ENCODE measurements around the gene MVB12B. TPM values are rescaled to one million over a fixed set of nuclear protein-coding genes. Genes with fewer than 3 reads are reported as not detected.
A peak's percentile ranks its signal among the peaks of the same experiment; 100 is the strongest.

The MVB12B gene
- total RNA-seq, 1 donor from 2014 or later: 12.8 TPM

DNA sequence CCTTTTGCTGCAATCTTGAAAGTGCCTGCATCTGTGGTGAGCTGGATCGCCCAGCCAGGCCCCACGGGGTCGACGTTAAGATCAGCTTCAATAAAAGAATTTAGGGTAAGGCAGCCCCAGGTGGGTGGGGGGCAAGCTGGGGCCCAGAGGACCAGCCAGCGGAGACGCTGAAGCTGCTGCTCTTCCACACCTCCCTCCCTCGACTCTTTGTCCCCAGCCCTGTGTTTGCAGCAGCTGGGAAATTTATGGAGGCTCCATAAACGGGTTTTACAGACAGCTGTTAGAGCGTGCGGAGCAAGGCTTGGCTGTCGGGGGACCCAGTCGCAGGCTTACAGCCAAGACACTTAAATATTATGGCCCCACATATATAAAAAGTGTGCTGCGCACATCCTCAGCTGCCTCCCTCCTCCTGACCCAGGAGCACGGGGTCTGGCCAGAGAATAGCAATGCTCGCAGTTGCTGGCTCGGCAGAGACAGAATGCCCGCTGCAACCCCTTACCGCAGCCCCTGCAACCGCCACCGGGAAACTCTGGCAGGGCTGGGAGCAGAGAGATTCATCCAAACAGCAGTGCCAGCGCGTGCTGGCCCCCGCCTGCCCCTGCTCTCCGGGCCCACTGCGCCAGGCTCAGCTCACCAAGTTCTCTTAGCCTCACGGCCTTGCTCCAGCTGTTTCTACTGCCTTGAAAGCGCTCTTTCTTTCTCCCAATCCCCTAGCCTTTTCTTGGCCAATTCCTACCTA lies 28.4 kb upstream of the MVB12B start:
- Histone ChIP-seq H2AFZ (ENCODE audit: low read depth, low read length) (no peak overlapping the region), H3K79me2 (ENCODE audit: insufficient read depth, low read length) (no peaks in the 10 kb centered on the region), H3K36me3 (ENCODE audit: insufficient read depth, low read length) (no peaks in the 10 kb centered on the region), H4K20me1 (ENCODE audit: insufficient read depth, low read length) (no peaks in the 10 kb centered on the region), H3K4me1 (ENCODE audit: insufficient read depth, low read length) (no peaks in the 10 kb centered on the region), H3K27ac (ENCODE audit: low read depth, low read length) (no peak overlapping the region), H3K9me3 (ENCODE audit: insufficient read depth, low read depth, low read length) (no peaks in the 10 kb centered on the region), H3K27me3 (ENCODE audit: insufficient read depth, low read length) (peaks cover 2% of the 10 kb centered on the region), H3K9ac (ENCODE audit: low read length) (no peak overlapping the region), H3K4me2 (ENCODE audit: low read length) (no peak overlapping the region), H3K4me3 (ENCODE audit: insufficient read depth, low read depth, low read length) (no peak overlapping the region)
- Mint-ChIP-seq H3K4me1 (ENCODE audit: low read depth, unreplicated experiment) (no peaks in the 10 kb centered on the region), H3K27ac (ENCODE audit: unreplicated experiment) (peak overlapping the region; percentile 66), H3K4me3 (ENCODE audit: unreplicated experiment) (no peak overlapping the region), H3K9me3 (ENCODE audit: unreplicated experiment) (peaks cover 2% of the 10 kb centered on the region), H3K27me3 (ENCODE audit: low read depth, unreplicated experiment) (peaks cover 14% of the 10 kb centered on the region), H3K36me3 (ENCODE audit: low read depth, unreplicated experiment) (no peaks in the 10 kb centered on the region)
- no peak for DNase-seq (ENCODE audit: low read depth)
- TF ChIP-seq, protein P1, sequence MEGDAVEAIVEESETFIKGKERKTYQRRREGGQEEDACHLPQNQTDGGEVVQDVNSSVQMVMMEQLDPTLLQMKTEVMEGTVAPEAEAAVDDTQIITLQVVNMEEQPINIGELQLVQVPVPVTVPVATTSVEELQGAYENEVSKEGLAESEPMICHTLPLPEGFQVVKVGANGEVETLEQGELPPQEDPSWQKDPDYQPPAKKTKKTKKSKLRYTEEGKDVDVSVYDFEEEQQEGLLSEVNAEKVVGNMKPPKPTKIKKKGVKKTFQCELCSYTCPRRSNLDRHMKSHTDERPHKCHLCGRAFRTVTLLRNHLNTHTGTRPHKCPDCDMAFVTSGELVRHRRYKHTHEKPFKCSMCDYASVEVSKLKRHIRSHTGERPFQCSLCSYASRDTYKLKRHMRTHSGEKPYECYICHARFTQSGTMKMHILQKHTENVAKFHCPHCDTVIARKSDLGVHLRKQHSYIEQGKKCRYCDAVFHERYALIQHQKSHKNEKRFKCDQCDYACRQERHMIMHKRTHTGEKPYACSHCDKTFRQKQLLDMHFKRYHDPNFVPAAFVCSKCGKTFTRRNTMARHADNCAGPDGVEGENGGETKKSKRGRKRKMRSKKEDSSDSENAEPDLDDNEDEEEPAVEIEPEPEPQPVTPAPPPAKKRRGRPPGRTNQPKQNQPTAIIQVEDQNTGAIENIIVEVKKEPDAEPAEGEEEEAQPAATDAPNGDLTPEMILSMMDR (IDR thresholded peaks at IDR 0.05; ENCODE audit: insufficient read depth, low read depth, low read length): no peak
- TF ChIP-seq EZH2 (IDR thresholded peaks at IDR 0.05; ENCODE audit: insufficient read depth, low read length): peak; percentile 24
- no peak for FAIRE-seq

DNA sequence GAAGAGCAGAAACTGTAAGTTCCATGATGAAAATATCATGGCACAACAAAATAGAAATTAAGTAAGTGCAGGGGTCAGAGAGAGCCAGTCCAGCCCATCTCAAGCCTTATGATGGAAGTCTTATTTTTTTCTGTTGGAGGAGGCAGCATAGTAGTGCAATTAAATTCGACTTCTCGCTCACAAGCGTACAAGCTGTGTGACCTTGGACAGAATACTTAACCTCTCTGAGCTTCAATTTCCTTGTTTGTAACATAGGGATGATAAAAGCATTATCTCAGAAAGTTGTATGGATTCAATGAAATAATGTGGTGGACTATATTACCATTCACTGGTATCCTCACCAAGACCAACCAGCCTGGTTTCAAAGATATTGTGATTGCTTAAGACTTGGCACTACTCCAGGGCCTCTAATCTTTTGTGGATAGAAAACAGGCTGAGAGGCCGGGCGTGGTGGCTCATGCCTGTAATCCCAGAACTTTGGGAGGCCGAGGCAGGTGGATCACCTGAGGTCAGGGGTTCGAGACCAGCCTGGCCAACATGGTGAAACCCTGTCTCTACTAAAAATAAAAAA lies 26.8 kb upstream of the MVB12B start:
- peaks cover under 1% of the 10 kb centered on the region for H3K4me1 Mint-ChIP-seq (ENCODE audit: low read depth, unreplicated experiment)
- Histone ChIP-seq H3K27ac (ENCODE audit: low read depth, low read length) (no peak overlapping the region), H3K9ac (ENCODE audit: low read length) (no peak overlapping the region), H4K20me1 (ENCODE audit: insufficient read depth, low read length) (no peaks in the 10 kb centered on the region), H3K9me3 (ENCODE audit: insufficient read depth, low read depth, low read length) (no peaks in the 10 kb centered on the region), H3K79me2 (ENCODE audit: insufficient read depth, low read length) (no peaks in the 10 kb centered on the region), H3K4me2 (ENCODE audit: low read length) (no peak overlapping the region), H2AFZ (ENCODE audit: low read depth, low read length) (no peak overlapping the region), H3K4me1 (ENCODE audit: insufficient read depth, low read length) (no peaks in the 10 kb centered on the region), H3K27me3 (ENCODE audit: insufficient read depth, low read length) (peaks cover 2% of the 10 kb centered on the region), H3K36me3 (ENCODE audit: insufficient read depth, low read length) (no peaks in the 10 kb centered on the region), H3K4me3 (ENCODE audit: insufficient read depth, low read depth, low read length) (no peak overlapping the region)
- H3K36me3 Mint-ChIP-seq (ENCODE audit: low read depth, unreplicated experiment): no peaks in the 10 kb centered on the region
- TF ChIP-seq EZH2 (IDR thresholded peaks at IDR 0.05; ENCODE audit: insufficient read depth, low read length): no peak
- TF ChIP-seq, protein P1 (IDR thresholded peaks at IDR 0.05; ENCODE audit: insufficient read depth, low read depth, low read length): no peak
- no peak for DNase-seq (ENCODE audit: low read depth)
- H3K4me3 Mint-ChIP-seq (ENCODE audit: unreplicated experiment): no peak overlapping the region
- H3K27ac Mint-ChIP-seq (ENCODE audit: unreplicated experiment): no peak overlapping the region
- H3K9me3 Mint-ChIP-seq (ENCODE audit: unreplicated experiment): peaks cover 2% of the 10 kb centered on the region
- peaks cover 10% of the 10 kb centered on the region for H3K27me3 Mint-ChIP-seq (ENCODE audit: low read depth, unreplicated experiment)
- no peak for FAIRE-seq

- Mint-ChIP-seq H3K4me3 (ENCODE audit: unreplicated experiment) (no peak overlapping the region), H3K36me3 (ENCODE audit: low read depth, unreplicated experiment) (no peaks in the 10 kb centered on the region), H3K27ac (ENCODE audit: unreplicated experiment) (no peak overlapping the region), H3K27me3 (ENCODE audit: low read depth, unreplicated experiment) (peaks cover 9% of the 10 kb centered on the region), H3K9me3 (ENCODE audit: unreplicated experiment) (no peaks in the 10 kb centered on the region), H3K4me1 (ENCODE audit: low read depth, unreplicated experiment) (peaks cover 2% of the 10 kb centered on the region)
- Histone ChIP-seq H3K79me2 (ENCODE audit: insufficient read depth, low read length) (no peaks in the 10 kb centered on the region), H3K4me1 (ENCODE audit: insufficient read depth, low read length) (no peaks in the 10 kb centered on the region), H3K9ac (ENCODE audit: low read length) (no peak overlapping the region), H2AFZ (ENCODE audit: low read depth, low read length) (no peak overlapping the region), H3K4me2 (ENCODE audit: low read length) (no peak overlapping the region), H3K36me3 (ENCODE audit: insufficient read depth, low read length) (no peaks in the 10 kb centered on the region), H3K27me3 (ENCODE audit: insufficient read depth, low read length) (peaks cover 2% of the 10 kb centered on the region), H3K4me3 (ENCODE audit: insufficient read depth, low read depth, low read length) (no peak overlapping the region), H4K20me1 (ENCODE audit: insufficient read depth, low read length) (no peaks in the 10 kb centered on the region), H3K9me3 (ENCODE audit: insufficient read depth, low read depth, low read length) (no peaks in the 10 kb centered on the region), H3K27ac (ENCODE audit: low read depth, low read length) (no peak overlapping the region)
- no peak for TF ChIP-seq EZH2 (IDR thresholded peaks at IDR 0.05; ENCODE audit: insufficient read depth, low read length)
- TF ChIP-seq, protein P1 (IDR thresholded peaks at IDR 0.05; ENCODE audit: insufficient read depth, low read depth, low read length): no peak
- FAIRE-seq (no peak), DNase-seq (ENCODE audit: low read depth) (no peak)
Measured at GRCh38 chr9:126301196-126301595, 25.4 kb upstream of the MVB12B start.

All from astrocyte (in vitro differentiated cells and primary cell).